Measurements from ENCODE around the gene UCK2. TPM values are rescaled to one million over a fixed set of nuclear protein-coding genes. Genes with fewer than 3 reads are reported as not detected.
A peak's percentile ranks its signal among the peaks of the same experiment; 100 is the strongest.

Gene UCK2
- total RNA-seq, 1 donor from 2014 or later: 111 TPM

DNA sequence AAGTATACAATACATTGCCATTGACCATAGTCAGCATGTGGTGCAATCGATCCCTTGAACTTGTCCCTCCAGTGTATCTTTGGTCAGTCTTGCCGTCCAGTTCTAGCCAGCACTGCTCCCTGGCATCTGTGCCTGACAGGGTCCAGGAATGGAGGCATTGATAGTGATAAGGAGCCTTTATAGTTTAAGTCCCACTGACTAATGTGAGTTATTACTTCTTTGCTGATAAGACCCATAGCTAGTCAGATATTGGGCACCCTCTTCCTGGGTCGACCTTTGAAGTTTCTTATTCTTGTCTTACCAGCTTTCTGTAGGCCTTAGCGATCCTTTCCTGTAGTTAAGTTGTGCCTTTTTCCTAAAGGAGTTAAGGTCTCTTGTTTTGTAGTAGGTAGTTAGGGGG is 13.0 kb downstream of the UCK2 start:
- Histone ChIP-seq H3K4me3 (ENCODE audit: insufficient read depth, low read depth, low read length) (no peak overlapping the region), H3K27me3 (ENCODE audit: insufficient read depth, low read length) (no peaks in the 10 kb centered on the region), H2AFZ (ENCODE audit: low read depth, low read length) (no peak overlapping the region), H3K9ac (ENCODE audit: low read length) (no peak overlapping the region), H3K36me3 (ENCODE audit: insufficient read depth, low read length) (no peaks in the 10 kb centered on the region), H3K79me2 (ENCODE audit: insufficient read depth, low read length) (peaks cover 99% of the 10 kb centered on the region), H3K9me3 (ENCODE audit: insufficient read depth, low read depth, low read length) (no peaks in the 10 kb centered on the region), H3K4me1 (ENCODE audit: insufficient read depth, low read length) (peaks cover 27% of the 10 kb centered on the region), H3K27ac (ENCODE audit: low read depth, low read length) (no peak overlapping the region), H4K20me1 (ENCODE audit: insufficient read depth, low read length) (peaks cover 90% of the 10 kb centered on the region), H3K4me2 (ENCODE audit: low read length) (no peak overlapping the region)
- H3K4me1 Mint-ChIP-seq (ENCODE audit: low read depth, unreplicated experiment): peaks cover 46% of the 10 kb centered on the region
- DNase-seq (ENCODE audit: low read depth) (no peak), FAIRE-seq (no peak)
- no peaks in the 10 kb centered on the region for H3K27me3 Mint-ChIP-seq (ENCODE audit: low read depth, unreplicated experiment)
- no peak overlapping the region for H3K27ac Mint-ChIP-seq (ENCODE audit: unreplicated experiment)
- no peak overlapping the region for H3K4me3 Mint-ChIP-seq (ENCODE audit: unreplicated experiment)
- peaks cover 1% of the 10 kb centered on the region for H3K9me3 Mint-ChIP-seq (ENCODE audit: unreplicated experiment)
- no peak for TF ChIP-seq EZH2 (IDR thresholded peaks at IDR 0.05; ENCODE audit: insufficient read depth, low read length)
- TF ChIP-seq, protein P1, sequence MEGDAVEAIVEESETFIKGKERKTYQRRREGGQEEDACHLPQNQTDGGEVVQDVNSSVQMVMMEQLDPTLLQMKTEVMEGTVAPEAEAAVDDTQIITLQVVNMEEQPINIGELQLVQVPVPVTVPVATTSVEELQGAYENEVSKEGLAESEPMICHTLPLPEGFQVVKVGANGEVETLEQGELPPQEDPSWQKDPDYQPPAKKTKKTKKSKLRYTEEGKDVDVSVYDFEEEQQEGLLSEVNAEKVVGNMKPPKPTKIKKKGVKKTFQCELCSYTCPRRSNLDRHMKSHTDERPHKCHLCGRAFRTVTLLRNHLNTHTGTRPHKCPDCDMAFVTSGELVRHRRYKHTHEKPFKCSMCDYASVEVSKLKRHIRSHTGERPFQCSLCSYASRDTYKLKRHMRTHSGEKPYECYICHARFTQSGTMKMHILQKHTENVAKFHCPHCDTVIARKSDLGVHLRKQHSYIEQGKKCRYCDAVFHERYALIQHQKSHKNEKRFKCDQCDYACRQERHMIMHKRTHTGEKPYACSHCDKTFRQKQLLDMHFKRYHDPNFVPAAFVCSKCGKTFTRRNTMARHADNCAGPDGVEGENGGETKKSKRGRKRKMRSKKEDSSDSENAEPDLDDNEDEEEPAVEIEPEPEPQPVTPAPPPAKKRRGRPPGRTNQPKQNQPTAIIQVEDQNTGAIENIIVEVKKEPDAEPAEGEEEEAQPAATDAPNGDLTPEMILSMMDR (IDR thresholded peaks at IDR 0.05; ENCODE audit: insufficient read depth, low read depth, low read length): no peak
- H3K36me3 Mint-ChIP-seq (ENCODE audit: low read depth, unreplicated experiment): peaks cover 7% of the 10 kb centered on the region

DNA sequence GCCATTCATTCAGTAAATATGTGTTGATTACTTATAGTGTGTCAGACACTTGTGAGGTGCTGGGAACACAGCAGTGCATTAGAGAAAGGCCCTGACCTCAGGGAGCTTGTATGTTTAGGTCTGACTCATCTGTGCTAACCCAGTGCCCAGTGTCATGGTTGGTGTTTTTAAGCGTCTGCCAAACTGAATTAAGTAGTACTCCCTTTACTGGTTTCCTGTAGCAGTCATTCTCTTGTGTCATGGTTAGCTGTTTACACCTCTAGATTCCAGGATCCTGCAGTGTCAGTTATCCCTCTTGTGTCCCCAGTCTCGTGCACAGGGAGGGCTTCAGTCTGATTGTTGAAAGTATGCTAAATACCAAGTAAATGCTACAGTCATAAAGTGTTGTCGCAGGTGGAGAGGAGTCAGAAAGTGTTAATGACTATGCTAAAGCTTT is 14.2 kb downstream of the UCK2 start:
- H4K20me1 ChIP-seq (ENCODE audit: insufficient read depth, low read length): peaks cover 94% of the 10 kb centered on the region
- Mint-ChIP-seq H3K9me3 (ENCODE audit: unreplicated experiment) (peaks cover 1% of the 10 kb centered on the region), H3K36me3 (ENCODE audit: low read depth, unreplicated experiment) (peaks cover 7% of the 10 kb centered on the region), H3K4me3 (ENCODE audit: unreplicated experiment) (no peak overlapping the region), H3K4me1 (ENCODE audit: low read depth, unreplicated experiment) (peaks cover 47% of the 10 kb centered on the region), H3K27ac (ENCODE audit: unreplicated experiment) (no peak overlapping the region), H3K27me3 (ENCODE audit: low read depth, unreplicated experiment) (no peaks in the 10 kb centered on the region)
- no peak overlapping the region for H3K9ac ChIP-seq (ENCODE audit: low read length)
- H3K36me3 ChIP-seq (ENCODE audit: insufficient read depth, low read length): no peaks in the 10 kb centered on the region
- H3K27ac ChIP-seq (ENCODE audit: low read depth, low read length): no peak overlapping the region
- H3K4me3 ChIP-seq (ENCODE audit: insufficient read depth, low read depth, low read length): no peak overlapping the region
- no peak overlapping the region for H2AFZ ChIP-seq (ENCODE audit: low read depth, low read length)
- no peaks in the 10 kb centered on the region for H3K27me3 ChIP-seq (ENCODE audit: insufficient read depth, low read length)
- FAIRE-seq (no peak), DNase-seq (ENCODE audit: low read depth) (peak; percentile 58)
- peaks cover 27% of the 10 kb centered on the region for H3K4me1 ChIP-seq (ENCODE audit: insufficient read depth, low read length)
- H3K9me3 ChIP-seq (ENCODE audit: insufficient read depth, low read depth, low read length): no peaks in the 10 kb centered on the region
- peaks cover 99% of the 10 kb centered on the region for H3K79me2 ChIP-seq (ENCODE audit: insufficient read depth, low read length)
- TF ChIP-seq, protein P1 (IDR thresholded peaks at IDR 0.05; ENCODE audit: insufficient read depth, low read depth, low read length): no peak
- TF ChIP-seq EZH2 (IDR thresholded peaks at IDR 0.05; ENCODE audit: insufficient read depth, low read length): no peak
- peak overlapping the region; percentile 61 for H3K4me2 ChIP-seq (ENCODE audit: low read length)

DNA sequence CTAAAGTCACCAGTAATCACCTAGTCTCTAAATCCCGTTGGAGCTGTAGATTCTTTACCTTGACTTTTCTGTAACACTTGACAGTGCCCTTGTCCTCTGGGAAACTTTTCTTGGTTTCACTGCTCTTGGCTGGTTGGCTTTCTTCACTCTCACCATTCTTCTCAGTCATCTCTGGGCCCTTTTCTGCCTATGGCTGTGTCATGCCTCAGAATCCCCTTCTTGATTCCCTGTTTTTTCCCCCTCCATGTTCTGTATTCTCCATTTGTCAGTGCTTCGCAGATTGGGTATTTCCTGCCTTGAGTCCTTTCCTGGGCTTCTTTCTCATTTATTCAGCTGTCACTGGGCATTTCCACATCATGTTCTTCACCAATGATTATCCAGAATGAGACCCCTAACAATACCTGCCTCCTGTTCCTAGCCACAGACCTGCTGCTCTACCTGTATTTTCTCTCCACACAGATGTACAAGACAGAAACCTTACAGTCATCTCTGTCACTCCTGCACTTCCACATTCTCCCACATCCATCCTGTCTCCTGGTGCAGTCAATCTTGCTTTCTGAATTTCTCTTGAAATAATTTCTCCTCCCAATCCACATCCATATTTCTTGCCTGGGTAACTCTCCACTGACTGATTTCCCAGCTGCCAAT is 14.7 kb downstream of the UCK2 start:
- H3K27ac Mint-ChIP-seq (ENCODE audit: unreplicated experiment): no peak overlapping the region
- Histone ChIP-seq H3K36me3 (ENCODE audit: insufficient read depth, low read length) (no peaks in the 10 kb centered on the region), H3K4me2 (ENCODE audit: low read length) (peak overlapping the region; percentile 61), H3K9me3 (ENCODE audit: insufficient read depth, low read depth, low read length) (no peaks in the 10 kb centered on the region), H3K4me1 (ENCODE audit: insufficient read depth, low read length) (peaks cover 27% of the 10 kb centered on the region), H3K9ac (ENCODE audit: low read length) (peak overlapping the region; percentile 0), H2AFZ (ENCODE audit: low read depth, low read length) (no peak overlapping the region), H3K27me3 (ENCODE audit: insufficient read depth, low read length) (no peaks in the 10 kb centered on the region), H4K20me1 (ENCODE audit: insufficient read depth, low read length) (peaks cover 93% of the 10 kb centered on the region), H3K79me2 (ENCODE audit: insufficient read depth, low read length) (peaks cover 99% of the 10 kb centered on the region), H3K4me3 (ENCODE audit: insufficient read depth, low read depth, low read length) (no peak overlapping the region), H3K27ac (ENCODE audit: low read depth, low read length) (no peak overlapping the region)
- no peak for FAIRE-seq
- DNase-seq (ENCODE audit: low read depth): no peak
- peaks cover 1% of the 10 kb centered on the region for H3K9me3 Mint-ChIP-seq (ENCODE audit: unreplicated experiment)
- TF ChIP-seq, protein P1 (IDR thresholded peaks at IDR 0.05; ENCODE audit: insufficient read depth, low read depth, low read length): no peak
- TF ChIP-seq EZH2 (IDR thresholded peaks at IDR 0.05; ENCODE audit: insufficient read depth, low read length): no peak
- no peak overlapping the region for H3K4me3 Mint-ChIP-seq (ENCODE audit: unreplicated experiment)
- H3K4me1 Mint-ChIP-seq (ENCODE audit: low read depth, unreplicated experiment): peaks cover 44% of the 10 kb centered on the region
- H3K36me3 Mint-ChIP-seq (ENCODE audit: low read depth, unreplicated experiment): peaks cover 7% of the 10 kb centered on the region
- H3K27me3 Mint-ChIP-seq (ENCODE audit: low read depth, unreplicated experiment): no peaks in the 10 kb centered on the region
